ENCODE measurements around the gene UBQLNL.

Gene UBQLNL

DNA sequence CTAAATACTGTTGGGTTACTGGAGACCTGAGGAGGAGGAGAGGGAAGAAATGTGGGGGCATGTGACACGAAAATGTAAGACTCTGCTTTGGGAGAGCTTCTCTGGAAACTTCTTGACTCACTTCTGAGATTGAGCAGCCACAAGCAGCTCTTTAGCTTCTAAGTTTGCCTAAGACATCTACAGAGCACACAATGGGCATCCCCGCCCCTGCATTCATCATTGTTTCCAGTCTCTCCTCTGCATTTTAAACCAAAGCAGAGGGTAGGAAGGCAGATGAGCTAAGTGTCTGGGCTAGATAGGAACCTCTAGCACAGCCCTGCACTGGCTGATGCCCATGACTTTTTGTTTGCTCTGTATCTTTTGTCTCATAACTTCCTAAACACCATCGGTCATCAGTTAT, 30.1 kb downstream of the UBQLNL start:
- DNase-seq (ENCODE audit: low spot score in 2 of 2), result no peak
- H3K36me3 Mint-ChIP-seq, result no peaks in the 10 kb centered on the region
- peak; percentile 58 for ATAC-seq
- H3K27ac Mint-ChIP-seq, result no peak overlapping the region
- no peaks in the 10 kb centered on the region for H3K9me3 Mint-ChIP-seq
- H3K4me3 Mint-ChIP-seq, result no peak overlapping the region
- no peaks in the 10 kb centered on the region for H3K4me1 Mint-ChIP-seq

DNA sequence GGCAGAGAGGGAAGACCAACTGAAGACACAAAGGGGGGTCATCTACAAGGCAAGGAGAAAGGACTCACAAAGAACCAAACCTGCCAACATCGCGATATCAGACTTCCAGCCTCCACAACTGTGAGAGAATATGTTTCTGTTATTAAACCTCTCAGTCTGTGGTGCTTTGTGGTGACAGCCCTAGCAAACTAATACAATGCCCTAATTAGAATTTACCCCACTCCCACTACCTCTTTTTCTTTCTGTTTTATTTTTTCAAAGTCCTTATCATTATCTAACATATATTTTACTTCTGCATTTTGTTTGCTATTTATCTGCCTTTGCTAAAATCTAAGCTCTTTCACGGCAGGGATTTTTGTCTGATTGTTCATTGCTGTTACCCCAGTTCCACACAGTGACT, 30.5 kb downstream of the UBQLNL start:
- ATAC-seq (no peak), DNase-seq (ENCODE audit: low spot score in 2 of 2) (no peak)
- H3K4me1 Mint-ChIP-seq, result no peaks in the 10 kb centered on the region
- H3K36me3 Mint-ChIP-seq, result no peaks in the 10 kb centered on the region
- H3K9me3 Mint-ChIP-seq, result no peaks in the 10 kb centered on the region
- no peak overlapping the region for H3K4me3 Mint-ChIP-seq
- no peak overlapping the region for H3K27ac Mint-ChIP-seq

DNA sequence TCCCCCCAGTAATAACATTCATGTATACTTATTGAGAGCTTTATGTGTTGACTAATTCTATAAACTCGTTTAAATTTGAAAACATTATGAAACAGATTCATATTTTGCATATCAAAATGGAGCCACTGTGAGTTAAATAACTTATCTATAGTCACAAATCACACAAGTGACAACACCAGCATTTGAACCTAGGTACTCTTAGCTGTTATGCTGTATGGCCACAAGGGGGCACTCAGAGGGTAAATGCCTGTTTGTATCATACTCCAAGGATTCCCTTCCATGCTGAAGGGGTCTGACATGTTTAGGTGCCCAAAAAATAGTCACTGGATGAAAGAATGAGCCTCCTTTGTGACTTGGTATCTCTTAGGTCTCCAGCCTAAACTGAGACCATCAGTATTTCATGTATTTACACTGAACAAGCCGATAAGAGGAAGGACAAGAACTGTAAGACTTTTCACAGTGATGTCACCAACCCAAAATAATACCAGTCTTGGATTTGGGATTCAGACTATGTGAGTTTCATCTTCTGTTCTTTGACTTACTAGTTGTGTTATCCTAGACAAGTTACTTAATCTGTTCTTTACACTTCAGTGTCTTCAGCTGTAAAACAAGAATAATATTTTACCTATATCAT, 40.2 kb downstream of the UBQLNL start:
- peak; percentile 57 for ATAC-seq
- no peak for DNase-seq (ENCODE audit: low spot score in 2 of 2)
- no peaks in the 10 kb centered on the region for H3K9me3 Mint-ChIP-seq
- no peaks in the 10 kb centered on the region for H3K36me3 Mint-ChIP-seq
- no peaks in the 10 kb centered on the region for H3K4me1 Mint-ChIP-seq
- no peak overlapping the region for H3K4me3 Mint-ChIP-seq
- H3K27ac Mint-ChIP-seq, result no peak overlapping the region

DNA sequence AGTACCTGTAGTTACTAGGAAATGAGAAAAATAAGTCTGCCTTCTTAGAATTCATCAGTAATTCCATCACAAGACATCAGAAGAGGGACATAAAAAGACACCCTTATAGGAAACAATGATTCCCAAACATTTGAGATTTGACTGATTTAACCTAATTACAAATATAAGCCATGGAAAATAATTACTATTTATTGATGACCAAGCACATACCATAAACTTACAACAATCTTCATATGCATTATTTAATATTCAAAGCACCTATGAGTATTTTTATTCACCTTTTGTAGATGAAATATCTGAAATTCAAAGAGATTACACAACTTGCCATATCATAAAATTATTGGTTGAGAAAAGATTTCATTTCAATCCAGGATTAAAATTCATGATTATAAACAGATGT, 42.6 kb downstream of the UBQLNL start:
- no peak for ATAC-seq
- Mint-ChIP-seq H3K27ac (no peak overlapping the region), H3K4me1 (no peaks in the 10 kb centered on the region), H3K4me3 (no peak overlapping the region), H3K9me3 (no peaks in the 10 kb centered on the region), H3K36me3 (no peaks in the 10 kb centered on the region)
- no peak for DNase-seq (ENCODE audit: low spot score in 2 of 2)

DNA sequence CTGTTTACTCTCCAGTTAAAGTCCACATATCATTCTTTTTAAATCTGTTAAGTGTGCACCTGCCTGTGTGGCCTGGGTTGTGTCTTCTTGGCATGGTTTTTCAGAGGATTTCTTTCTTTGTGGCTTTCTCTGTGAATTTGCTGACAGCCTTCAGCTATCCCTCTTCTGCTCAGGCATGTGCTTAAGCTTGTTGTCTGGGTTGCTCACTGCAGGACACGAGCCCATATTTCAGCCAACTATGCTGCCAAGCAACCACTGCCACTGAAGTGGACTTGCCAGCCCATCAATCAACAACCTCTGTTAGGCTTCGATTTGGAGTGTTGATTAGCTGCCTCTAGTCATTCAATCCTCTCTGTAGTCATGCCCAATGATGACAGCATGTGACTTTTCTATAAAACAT, 49.0 kb downstream of the UBQLNL start:
- H3K4me3 Mint-ChIP-seq, result no peak overlapping the region
- H3K27ac Mint-ChIP-seq, result no peak overlapping the region
- no peaks in the 10 kb centered on the region for H3K9me3 Mint-ChIP-seq
- no peaks in the 10 kb centered on the region for H3K4me1 Mint-ChIP-seq
- H3K36me3 Mint-ChIP-seq, result no peaks in the 10 kb centered on the region
- ATAC-seq (no peak), DNase-seq (ENCODE audit: low spot score in 2 of 2) (no peak)
